Fibroblast of lung (primary cell): Measurements from ENCODE around the gene ABR.

ENCODE experiments used
- CTCF ChIP-seq, 2 donors: IDR thresholded peaks in 1 of 2; conservative IDR thresholded peaks in 1 of 2; 1 replicate in 1 of 2; 2 replicates in 1 of 2; pipeline ENCODE4 v1.5.1; 2011 to 2012; ENCODE audit warnings: low read length in 2 of 2, control low read depth in 1 of 2, inconsistent platforms in 1 of 2, low read depth in 1 of 2, mild to moderate bottlenecking in 1 of 2
- EZH2 ChIP-seq: IDR thresholded peaks from 2 replicates; pipeline ENCODE4 v1.5.1; 2012; ENCODE audit warnings: low read length, control low read depth, mild to moderate bottlenecking; ENCODE audit errors: missing control alignments

GRCh38 chr17:1156864-1157263 lies 22.9 kb downstream of the ABR start:
- no peak for TF ChIP-seq CTCF (conservative IDR thresholded peaks at IDR 0.05 in 1 of 2, IDR thresholded peaks at IDR 0.05 in 1 of 2; ENCODE audit: low read depth in 1 of 2, low read length in 2 of 2)
- TF ChIP-seq EZH2, result no peak
